Dermis blood vessel endothelial cell (primary cell): Measurements from ENCODE around the gene TSSK6. TPM values are rescaled to one million over a fixed set of nuclear protein-coding genes. Genes with fewer than 3 reads are reported as not detected.

ENCODE experiments used
- total RNA-seq: library from RNA; depleted of rRNA; stranded (reverse); fragments of >200 nt; gene quantifications from 2 replicates; pipeline ENCODE4 v1.2.3, GENCODE V29; 2014

Gene TSSK6
- total RNA-seq, 1 donor from 2014 or later, result 0.68 TPM

Other genes with a start within 250 kb of the TSSK6 start
- not detected in 2 replicates for gene TM6SF2, start 242.2 kb downstream of the TSSK6 start, total RNA-seq
- 20.1 and 26.7 TPM in 2 replicates for gene SUGP1, start 195.0 kb downstream of the TSSK6 start, total RNA-seq
- 40.8 and 42.4 TPM in 2 replicates for gene MAU2, start 194.7 kb downstream of the TSSK6 start, total RNA-seq
- gene GATAD2A, start 109.9 kb downstream of the TSSK6 start, total RNA-seq, result 47.0 and 104 TPM in 2 replicates
- gene NDUFA13, start 677 bp upstream of the TSSK6 start, total RNA-seq, result 95.3 and 191 TPM in 2 replicates
- gene YJEFN3, start 13.4 kb upstream of the TSSK6 start, total RNA-seq, result 0.14 and 0.17 TPM in 2 replicates
- gene CILP2, start 22.7 kb upstream of the TSSK6 start, total RNA-seq, result 0.17 TPM in 1 of 2 replicates, not detected in the other
- 0.05 TPM in 1 of 2 replicates, not detected in the other for gene PBX4, start 103.1 kb upstream of the TSSK6 start, total RNA-seq
- 0.42 and 1.0 TPM in 2 replicates for gene LPAR2, start 112.7 kb upstream of the TSSK6 start, total RNA-seq
- gene GMIP, start 128.1 kb upstream of the TSSK6 start, total RNA-seq, result 6.5 and 12.6 TPM in 2 replicates
- 36.8 and 188 TPM in 2 replicates for gene ATP13A1, start 148.1 kb upstream of the TSSK6 start, total RNA-seq
- 15.9 and 20.4 TPM in 2 replicates for gene ZNF101, start 153.3 kb upstream of the TSSK6 start, total RNA-seq
- 6.0 and 8.2 TPM in 2 replicates for gene ZNF14, start 217.6 kb upstream of the TSSK6 start, total RNA-seq